Thyroid gland (tissue), 4 donors: ENCODE measurements around the gene WNT7B. TPM values are rescaled to one million over a fixed set of nuclear protein-coding genes. Genes with fewer than 3 reads are reported as not detected.

Experiments used
- DNase-seq, 2 donors: peaks; one replicate each; pipeline ENCODE4 v3.0.0-alpha.2; 2019
- H3K27ac ChIP-seq, 3 donors: fragments of 200-600 bp; sonication (generic); 1 replicate in 2 of 3; 2 replicates in 1 of 3; pipeline ENCODE4 v1.5.1; 2016 to 2019; ENCODE audit warnings: mild to moderate bottlenecking in 1 of 3, moderate library complexity in 1 of 3
- H3K27me3 ChIP-seq: fragments of 200-600 bp; sonication (generic); one replicate; pipeline ENCODE4 v1.5.1; 2019
- H3K36me3 ChIP-seq, 2 donors: fragments of 200-600 bp; sonication (generic); one replicate each; pipeline ENCODE4 v1.5.1; 2016 to 2019
- H3K4me1 ChIP-seq, 2 donors: fragments of 200-600 bp; sonication (generic); one replicate each; pipeline ENCODE4 v1.5.1; 2017 to 2019
- H3K4me3 ChIP-seq, 3 donors: fragments of 200-600 bp; sonication (generic); replicated peaks in 1 of 3; 1 replicate in 2 of 3; 2 replicates in 1 of 3; pipeline ENCODE4 v1.5.1; 2016; ENCODE audit warnings: mild to moderate bottlenecking in 1 of 3
- H3K9me3 ChIP-seq: fragments of 200-600 bp; sonication (generic); one replicate; pipeline ENCODE4 v1.5.1; 2017
- POLR2A ChIP-seq, 2 donors: fragments of 450-650 bp; IDR thresholded peaks; one replicate each; pipeline ENCODE4 v1.6.1; 2017; ENCODE audit warnings: antibody characterized with exemption in 2 of 2, mild to moderate bottlenecking in 2 of 2, moderate library complexity in 1 of 2
- WGBS, 2 donors: methylation state at CpG; one replicate each; pipeline ENCODE4 v1.1.5; 2017; 5-methylcytosine and 5-hydroxymethylcytosine counted together
- intact Hi-C: fragments of 100-400 bp; cut with DNase I; formaldehyde crosslinking; loops from one replicate; pipeline ENCODE4 v1.15.1; 2023
- total RNA-seq, 4 donors: library from RNA; depleted of rRNA; stranded (reverse); fragments of >200 nt; gene quantifications; one replicate each; pipeline ENCODE4 v1.2.3, GENCODE V29; 2016
- TF ChIP-seq, protein P1 (sequence below), 6 experiments: fragments of 200-600 bp in 3 of 6; fragments of 450-650 bp in 3 of 6; sonication (generic) in 3 of 6; IDR thresholded peaks; one replicate each; pipeline ENCODE4 v1.5.1; 2016 to 2019; ENCODE audit warnings: antibody characterized with exemption in 6 of 6, mild to moderate bottlenecking in 2 of 6, inconsistent platforms in 1 of 6, moderate library complexity in 1 of 6

The WNT7B gene
- total RNA-seq, 4 donors from 2014 or later = 0.83 to 4.3 (median 2.5) TPM; not detected in 1

DNA sequence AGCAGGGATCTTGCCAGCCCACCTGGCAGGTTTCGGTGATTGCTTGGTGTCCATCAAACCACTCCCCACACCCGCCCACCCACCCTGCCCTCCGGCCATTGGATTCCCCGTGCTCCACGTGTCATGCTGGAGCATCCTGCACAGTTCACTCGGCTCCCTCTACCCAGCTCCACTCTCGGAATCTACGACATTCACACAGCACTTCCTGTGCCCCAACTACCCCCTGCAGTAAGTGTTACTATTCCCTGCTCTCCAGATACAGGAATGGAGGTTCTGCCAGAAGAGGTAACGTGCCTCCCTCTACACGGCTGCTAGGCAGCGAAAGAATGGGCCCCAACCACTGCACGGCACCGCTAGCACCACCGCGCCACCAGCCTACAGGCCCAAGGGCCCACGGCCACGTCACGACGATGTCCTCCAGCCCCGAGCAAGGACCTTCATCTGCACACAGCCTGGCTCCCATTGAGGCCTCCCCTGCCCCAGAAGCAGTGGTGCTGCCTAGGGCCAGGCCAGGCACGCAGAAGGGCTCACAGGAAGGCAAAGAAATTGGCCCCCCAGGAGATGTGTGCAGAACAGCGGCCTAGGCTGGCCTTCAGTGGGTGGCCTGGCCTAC lies 27.6 kb downstream of the WNT7B start:
- Histone ChIP-seq H3K9me3 (no peaks in the 10 kb centered on the region), H3K4me3 (no peak overlapping the region), H3K4me1 (no peaks in the 10 kb centered on the region), H3K27ac (no peak overlapping the region), H3K27me3 (no peaks in the 10 kb centered on the region), H3K36me3 (no peaks in the 10 kb centered on the region)
- no peak for DNase-seq
- TF ChIP-seq, protein P1, sequence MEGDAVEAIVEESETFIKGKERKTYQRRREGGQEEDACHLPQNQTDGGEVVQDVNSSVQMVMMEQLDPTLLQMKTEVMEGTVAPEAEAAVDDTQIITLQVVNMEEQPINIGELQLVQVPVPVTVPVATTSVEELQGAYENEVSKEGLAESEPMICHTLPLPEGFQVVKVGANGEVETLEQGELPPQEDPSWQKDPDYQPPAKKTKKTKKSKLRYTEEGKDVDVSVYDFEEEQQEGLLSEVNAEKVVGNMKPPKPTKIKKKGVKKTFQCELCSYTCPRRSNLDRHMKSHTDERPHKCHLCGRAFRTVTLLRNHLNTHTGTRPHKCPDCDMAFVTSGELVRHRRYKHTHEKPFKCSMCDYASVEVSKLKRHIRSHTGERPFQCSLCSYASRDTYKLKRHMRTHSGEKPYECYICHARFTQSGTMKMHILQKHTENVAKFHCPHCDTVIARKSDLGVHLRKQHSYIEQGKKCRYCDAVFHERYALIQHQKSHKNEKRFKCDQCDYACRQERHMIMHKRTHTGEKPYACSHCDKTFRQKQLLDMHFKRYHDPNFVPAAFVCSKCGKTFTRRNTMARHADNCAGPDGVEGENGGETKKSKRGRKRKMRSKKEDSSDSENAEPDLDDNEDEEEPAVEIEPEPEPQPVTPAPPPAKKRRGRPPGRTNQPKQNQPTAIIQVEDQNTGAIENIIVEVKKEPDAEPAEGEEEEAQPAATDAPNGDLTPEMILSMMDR (IDR thresholded peaks at IDR 0.05) = no peak
- TF ChIP-seq POLR2A (IDR thresholded peaks at IDR 0.05) = no peak
- 89 to 90% methylated on average over 14 to 20 of the region's 22 CpGs for WGBS, 2 donors
- intact Hi-C loops = no loop called here

DNA sequence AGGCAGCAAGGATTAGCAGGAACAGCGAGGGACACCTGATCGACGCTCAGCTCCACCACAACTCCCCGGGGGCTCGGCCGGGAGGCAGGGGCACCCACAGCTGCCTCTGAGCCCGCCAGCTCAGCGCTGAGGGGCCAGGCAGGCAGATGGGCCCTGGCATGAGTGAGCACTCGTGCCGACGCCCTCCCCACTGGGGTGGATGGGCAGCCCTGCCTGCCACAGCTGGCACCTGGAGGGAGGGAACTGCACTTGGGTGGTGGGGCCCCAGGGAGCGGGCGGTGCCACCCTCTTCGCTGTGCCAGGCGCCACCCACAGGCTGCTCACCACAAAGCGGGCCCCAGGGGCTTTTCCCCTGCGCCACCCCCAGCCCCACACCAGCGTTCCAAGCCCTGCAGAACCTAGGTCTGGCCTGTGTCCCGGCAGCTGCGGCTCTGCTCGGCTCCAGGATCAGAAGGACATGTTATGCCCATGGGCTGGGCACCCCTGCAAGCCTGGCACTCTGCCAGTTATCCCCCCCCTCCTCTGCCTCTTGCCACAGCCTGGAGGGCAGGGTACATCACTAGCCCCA lies 28.8 kb downstream of the WNT7B start:
- TF ChIP-seq, protein P1 (IDR thresholded peaks at IDR 0.05) = no peak
- TF ChIP-seq POLR2A (IDR thresholded peaks at IDR 0.05) = no peak
- Histone ChIP-seq H3K4me3 (no peak overlapping the region), H3K36me3 (no peaks in the 10 kb centered on the region), H3K9me3 (no peaks in the 10 kb centered on the region), H3K27ac (no peak overlapping the region), H3K4me1 (no peaks in the 10 kb centered on the region), H3K27me3 (no peaks in the 10 kb centered on the region)
- intact Hi-C loops = no loop called here
- WGBS, 2 donors = 88 to 90% methylated on average over 10 to 20 of the region's 21 CpGs
- no peak for DNase-seq

DNA sequence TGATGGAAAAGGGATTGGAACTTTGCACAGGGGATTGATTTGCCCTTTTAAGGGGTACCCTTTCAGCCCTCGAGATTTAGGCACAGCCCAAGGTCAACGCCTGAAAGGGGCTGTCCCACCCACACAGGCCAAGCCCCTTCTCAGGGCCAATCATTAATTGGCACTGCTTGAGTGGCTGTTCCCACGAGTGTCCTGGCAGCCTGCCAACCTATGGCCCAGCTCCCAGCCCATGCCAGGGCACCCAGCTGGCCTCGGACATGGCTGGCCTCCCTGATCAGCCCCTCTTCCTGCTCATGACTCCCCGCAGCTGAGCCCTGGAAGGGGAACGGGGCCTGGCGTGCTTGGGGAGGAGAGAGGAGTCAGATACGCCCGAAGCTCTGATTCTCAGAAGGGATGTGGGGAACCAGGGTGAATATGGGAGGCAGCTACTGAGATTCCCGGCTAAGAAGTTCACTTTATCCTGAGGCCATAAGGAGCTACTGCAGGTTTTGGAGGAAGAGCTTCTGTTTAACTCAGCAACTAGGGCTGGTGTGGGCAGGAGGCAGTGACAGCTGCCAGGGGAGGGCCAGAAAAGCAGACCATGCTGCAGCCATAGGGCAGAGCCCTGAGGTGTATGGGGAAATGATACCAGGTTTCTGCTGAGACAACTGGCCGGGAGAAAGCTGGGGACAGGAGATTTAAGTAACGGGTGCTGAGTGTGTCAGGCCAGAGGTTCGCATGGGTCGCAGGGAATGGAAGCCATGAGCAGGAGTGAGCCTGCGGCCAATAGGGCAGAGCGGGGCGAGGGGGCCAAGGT lies 30.0 kb downstream of the WNT7B start:
- H3K27me3 ChIP-seq = no peaks in the 10 kb centered on the region
- no peaks in the 10 kb centered on the region for H3K36me3 ChIP-seq
- no peaks in the 10 kb centered on the region for H3K9me3 ChIP-seq
- 79 to 86% methylated on average over 12 to 15 of the region's 17 CpGs for WGBS, 2 donors
- intact Hi-C loops = no loop called here
- no peak overlapping the region for H3K4me3 ChIP-seq
- no peak for TF ChIP-seq POLR2A (IDR thresholded peaks at IDR 0.05)
- TF ChIP-seq, protein P1 (IDR thresholded peaks at IDR 0.05) = no peak
- H3K4me1 ChIP-seq = no peaks in the 10 kb centered on the region
- peak; percentile 39 to 40 for DNase-seq
- no peak overlapping the region for H3K27ac ChIP-seq

DNA sequence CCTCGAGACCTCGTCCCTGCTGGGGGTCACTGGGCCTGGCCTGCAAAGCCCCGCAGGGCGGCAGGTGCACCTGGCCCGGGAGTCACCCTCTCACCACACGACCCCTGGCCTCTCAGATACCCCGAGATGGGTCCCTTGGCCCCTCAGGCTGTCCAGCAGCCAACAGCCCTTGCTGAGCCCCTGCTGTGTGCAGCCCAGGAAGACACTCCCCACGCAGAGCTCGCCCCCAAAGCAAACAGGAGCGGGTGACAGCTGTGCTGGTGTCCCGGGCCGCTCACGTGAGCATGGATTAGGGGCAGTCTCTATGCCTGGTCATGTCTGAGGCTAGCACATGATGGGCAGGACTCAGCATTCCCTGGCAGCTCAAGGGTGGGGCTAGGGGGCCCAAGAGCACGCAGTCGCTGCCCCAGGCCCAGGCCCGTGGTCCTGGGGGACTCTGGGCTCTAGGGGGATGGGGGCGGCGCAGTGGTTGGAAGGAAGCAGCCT lies 31.3 kb downstream of the WNT7B start:
- intact Hi-C loops = no loop called here
- TF ChIP-seq, protein P1 (IDR thresholded peaks at IDR 0.05) = no peak
- TF ChIP-seq POLR2A (IDR thresholded peaks at IDR 0.05) = no peak
- no peak for DNase-seq
- Histone ChIP-seq H3K4me3 (no peak overlapping the region), H3K27ac (no peak overlapping the region), H3K27me3 (no peaks in the 10 kb centered on the region), H3K9me3 (no peaks in the 10 kb centered on the region), H3K36me3 (no peaks in the 10 kb centered on the region), H3K4me1 (no peaks in the 10 kb centered on the region)
- 78 to 84% methylated on average over 6 to 13 of the region's 18 CpGs for WGBS, 2 donors
